HepG2 (cell line): ENCODE data around the gene CAD. TPM values are rescaled to one million over a fixed set of nuclear protein-coding genes. Genes with fewer than 3 reads are reported as not detected.

Source experiments
- ATAC-seq: fragments of 200-7000 bp; cut with Tn5 transposase; 3 replicates; pipeline ENCODE4 v1.9.1; 2020; ENCODE audit warnings: mild to moderate bottlenecking, moderate library complexity
- BruUV-seq: library from RNA; stranded (reverse); fragments of 400-500 nt; replicated peaks from 2 replicates; lab custom pipeline; 2021; lab: Mats Ljungman, UMichigan
- CTCF ChIA-PET: fragments of 300-600 bp; formaldehyde crosslinking; extraction: SDS; loops from one replicate; lab custom pipeline; 2021; ENCODE audit warnings: low total read pairs, inconsistent platforms, low intra/inter-chr PET ratio; lab: Yijun Ruan, JAX
- POLR2A ChIA-PET: fragments of 350-600 bp; sonication (Branson Sonifier 250); formaldehyde crosslinking; loops from one replicate; lab custom pipeline; 2020; ENCODE audit warnings: antibody characterized with exemption, inconsistent platforms; lab: Yijun Ruan, JAX
- DNase-seq: peaks from one replicate; pipeline ENCODE4 v3.0.0-alpha.2; 2015; ENCODE audit warnings: low spot score
- FAIRE-seq: peaks from 3 replicates; lab custom pipeline; 2011; peaks lifted over from hg19 to GRCh38; lab: Jason Lieb, UNC
- H2AFZ ChIP-seq: one replicate; pipeline ENCODE4 v1.6.1; 2011; ENCODE audit warnings: low read length, inconsistent platforms
- H3K27ac ChIP-seq: fragments of 300-600 bp; 3 replicates; pipeline ENCODE4 v1.8.0; 2011; ENCODE audit warnings: mixed run types, mild to moderate bottlenecking, mixed read lengths, low read length, inconsistent platforms; ENCODE audit not compliant: insufficient read depth; ENCODE audit errors: extremely low read length
- H3K27me3 ChIP-seq, 2 experiments: fragments of 200-600 bp in 1 of 2; 2 replicates in 1 of 2; 3 replicates in 1 of 2; pipeline versions ENCODE4 v1.6.0 to v1.8.0; 2011; ENCODE audit warnings: low read length in 2 of 2, mild to moderate bottlenecking in 2 of 2, moderate library complexity in 2 of 2, inconsistent platforms in 1 of 2; ENCODE audit not compliant: insufficient read depth in 2 of 2, control insufficient read depth in 1 of 2
- H3K36me3 ChIP-seq, 2 experiments: fragments of 200-600 bp in 1 of 2; replicated peaks in 1 of 2; 2 replicates in 1 of 2; 3 replicates in 1 of 2; pipeline versions ENCODE4 v1.5.1 to v1.8.0; 2011; ENCODE audit warnings: low read length in 2 of 2, inconsistent platforms in 1 of 2; ENCODE audit not compliant: insufficient read depth in 2 of 2, control insufficient read depth in 1 of 2
- H3K4me1 ChIP-seq: 2 replicates; pipeline ENCODE4 v1.5.1; 2012; ENCODE audit warnings: low read length, inconsistent platforms; ENCODE audit not compliant: insufficient read depth
- H3K4me2 ChIP-seq: 2 replicates; pipeline ENCODE4 v1.6.0; 2011; ENCODE audit warnings: low read depth, low read length, inconsistent platforms
- H3K4me3 ChIP-seq, 3 experiments: fragments of 200-600 bp in 1 of 3; sonication (generic), shearing (Covaris generic) in 1 of 3; replicated peaks in 1 of 3; 2 replicates each; pipeline ENCODE4 v1.5.1; 2011 to 2016; ENCODE audit warnings: low read length in 3 of 3, inconsistent platforms in 2 of 3, low read depth in 2 of 3, mild to moderate bottlenecking in 2 of 3, control low read depth in 1 of 3, mixed read lengths in 1 of 3; ENCODE audit not compliant: insufficient read depth in 1 of 3
- H3K79me2 ChIP-seq: one replicate; pipeline ENCODE4 v1.6.1; 2011; ENCODE audit warnings: low read length, inconsistent platforms; ENCODE audit not compliant: insufficient read depth
- H3K9ac ChIP-seq: 2 replicates; pipeline ENCODE4 v1.6.0; 2011; ENCODE audit warnings: mild to moderate bottlenecking, low read depth, low read length, inconsistent platforms; ENCODE audit not compliant: insufficient read depth
- H3K9me3 ChIP-seq: 2 replicates; pipeline ENCODE4 v1.5.1; 2012; ENCODE audit warnings: mild to moderate bottlenecking, low read length
- H4K20me1 ChIP-seq: 2 replicates; pipeline ENCODE4 v1.6.0; 2011; ENCODE audit warnings: inconsistent platforms, mild to moderate bottlenecking, low read length, moderate library complexity; ENCODE audit not compliant: insufficient read depth
- ARHGAP35 ChIP-seq: sonication (generic); formaldehyde crosslinking; IDR thresholded peaks from 2 replicates; pipeline ENCODE4 v1.9.0; 2022; ENCODE audit warnings: mild to moderate bottlenecking, inconsistent platforms, moderate library complexity, missing genetic modification reagents, borderline replicate concordance
- BCL6 ChIP-seq: IDR thresholded peaks from 2 replicates; pipeline ENCODE4 v1.6.1; 2016; ENCODE audit warnings: missing genetic modification reagents, missing compliant biosample characterization
- FOXO1 ChIP-seq: sonication (generic); formaldehyde crosslinking; IDR thresholded peaks from 2 replicates; pipeline ENCODE4 v1.4.0; 2020; ENCODE audit warnings: missing genetic modification reagents
- MAFK ChIP-seq, 2 experiments: IDR thresholded peaks in 1 of 2; conservative IDR thresholded peaks in 1 of 2; 2 replicates each; pipeline ENCODE4 v1.6.1; 2011; ENCODE audit warnings: improper control_type of control experiment in 2 of 2, low read length in 2 of 2
- PLRG1 ChIP-seq: fragments of 450-650 bp; conservative IDR thresholded peaks from 2 replicates; pipeline ENCODE4 v1.6.1; 2016
- ZNF549 ChIP-seq: sonication (generic); formaldehyde crosslinking; IDR thresholded peaks from 2 replicates; pipeline ENCODE4 v1.5.0; 2020; ENCODE audit warnings: missing genetic modification reagents
- ZNF720 ChIP-seq: sonication (generic); formaldehyde crosslinking; IDR thresholded peaks from 2 replicates; pipeline ENCODE4 v1.4.0; 2020; ENCODE audit warnings: missing genetic modification reagents
- WGBS: methylation state at CpG from one replicate; pipeline ENCODE4 v1.1.6; 2017; ENCODE audit warnings: low lambda C conversion rate; 5-methylcytosine and 5-hydroxymethylcytosine counted together
- in situ Hi-C: cut with HindIII; loops from 2 replicates; pipeline ENCODE4 v1.10.0; 2017; ENCODE audit warnings: low pct_unique_long_range_greater_than_20kb; ENCODE audit not compliant: extremely low pct_ligation_motif_present
- intact Hi-C: fragments of 100-400 bp; cut with micrococcal nuclease; formaldehyde crosslinking; loops from one replicate; pipeline ENCODE4 v1.10.0; 2022; ENCODE audit not compliant: unreplicated experiment
- polyA plus RNA-seq, 8 experiments: library from polyadenylated mRNA; depleted of rRNA in 3 of 8; stranded (reverse) in 7 of 8; unstranded in 1 of 8; fragments of >200 nt; fragmentation: Illumina TruSeq in 4 of 8; extraction: Trizol in 4 of 8; gene quantifications; 2 replicates each; pipeline versions ENCODE4 v1.2.1 to v1.2.3, GENCODE V29; 2011 to 2016; ENCODE audit warnings: low read depth in 4 of 8, missing spikeins in 1 of 8, mixed read lengths in 1 of 8; ENCODE audit not compliant: insufficient read depth in 1 of 8
- total RNA-seq, 5 experiments: library from RNA; depleted of rRNA; stranded (reverse); fragments of >200 nt; fragmentation: Illumina TruSeq; extraction: Trizol; gene quantifications; 2 replicates each; pipeline ENCODE4 v1.2.3, GENCODE V29; 2016; ENCODE audit warnings: low read depth in 1 of 5
- TF ChIP-seq, protein P1 (sequence below): sonication (generic); formaldehyde crosslinking; IDR thresholded peaks from 2 replicates; pipeline ENCODE4 v1.4.0; 2020; ENCODE audit warnings: mild to moderate bottlenecking, missing genetic modification reagents
- TF ChIP-seq, protein P2 (sequence below): sonication (generic); formaldehyde crosslinking; IDR thresholded peaks from 2 replicates; pipeline ENCODE4 v1.4.0; 2020; ENCODE audit warnings: mild to moderate bottlenecking, low read depth, missing genetic modification reagents
- TF ChIP-seq, protein P3 (sequence below): IDR thresholded peaks from 2 replicates; pipeline ENCODE4 v1.6.1; 2012; ENCODE audit warnings: inconsistent platforms

CAD gene
- total and polyA plus RNA-seq, 2 of the 13 experiments (the other 11 are each of a cell fraction or from before 2014, with no cell fraction given) = 21.7 to 37.0 TPM

DNA sequence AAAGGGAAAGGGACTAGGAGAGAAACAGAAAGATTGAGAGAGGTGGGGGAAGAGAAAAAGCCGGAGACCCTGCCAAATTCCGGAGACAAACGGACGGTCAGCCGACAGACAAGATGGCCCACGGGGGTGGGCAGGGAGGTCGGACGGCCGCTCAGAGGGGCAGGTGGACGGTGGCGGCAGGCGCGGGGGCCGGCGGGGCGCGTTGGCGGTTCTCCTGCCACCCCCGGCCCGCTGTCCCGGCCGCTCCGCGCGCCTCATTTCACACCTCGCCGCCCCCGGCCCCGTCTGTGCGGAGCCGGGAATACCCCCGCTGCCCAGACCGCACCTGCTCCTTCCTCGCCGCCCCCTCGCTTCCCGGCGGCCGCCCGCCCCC is 44.7 kb downstream of the CAD start:
- H3K27me3 ChIP-seq = peaks cover 19 to 67% of the 10 kb centered on the region in 2 experiments

More for the DNA sequence above, 44.7 kb downstream of the CAD start:
- peak overlapping the region; percentile 92 for H3K4me2 ChIP-seq
- H3K9me3 ChIP-seq = no peaks in the 10 kb centered on the region
- TF ChIP-seq PLRG1 (no peak), ZNF549 (CRISPR knock-in tag) (no peak), BCL6 (CRISPR knock-in tag) (no peak), FOXO1 (CRISPR knock-in tag) (no peak), ARHGAP35 (CRISPR knock-in tag) (no peak), ZNF720 (CRISPR knock-in tag) (no peak), MAFK (conservative IDR thresholded peaks at IDR 0.05 in 1 of 2, IDR thresholded peaks at IDR 0.05 in 1 of 2; ENCODE audit: low read length in 2 of 2) (no peak)
- TF ChIP-seq, protein P1, sequence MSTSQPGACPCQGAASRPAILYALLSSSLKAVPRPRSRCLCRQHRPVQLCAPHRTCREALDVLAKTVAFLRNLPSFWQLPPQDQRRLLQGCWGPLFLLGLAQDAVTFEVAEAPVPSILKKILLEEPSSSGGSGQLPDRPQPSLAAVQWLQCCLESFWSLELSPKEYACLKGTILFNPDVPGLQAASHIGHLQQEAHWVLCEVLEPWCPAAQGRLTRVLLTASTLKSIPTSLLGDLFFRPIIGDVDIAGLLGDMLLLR = no peak
- TF ChIP-seq, protein P2, sequence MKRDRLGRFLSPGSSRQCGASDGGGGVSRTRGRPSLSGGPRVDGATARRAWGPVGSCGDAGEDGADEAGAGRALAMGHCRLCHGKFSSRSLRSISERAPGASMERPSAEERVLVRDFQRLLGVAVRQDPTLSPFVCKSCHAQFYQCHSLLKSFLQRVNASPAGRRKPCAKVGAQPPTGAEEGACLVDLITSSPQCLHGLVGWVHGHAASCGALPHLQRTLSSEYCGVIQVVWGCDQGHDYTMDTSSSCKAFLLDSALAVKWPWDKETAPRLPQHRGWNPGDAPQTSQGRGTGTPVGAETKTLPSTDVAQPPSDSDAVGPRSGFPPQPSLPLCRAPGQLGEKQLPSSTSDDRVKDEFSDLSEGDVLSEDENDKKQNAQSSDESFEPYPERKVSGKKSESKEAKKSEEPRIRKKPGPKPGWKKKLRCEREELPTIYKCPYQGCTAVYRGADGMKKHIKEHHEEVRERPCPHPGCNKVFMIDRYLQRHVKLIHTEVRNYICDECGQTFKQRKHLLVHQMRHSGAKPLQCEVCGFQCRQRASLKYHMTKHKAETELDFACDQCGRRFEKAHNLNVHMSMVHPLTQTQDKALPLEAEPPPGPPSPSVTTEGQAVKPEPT = no peak
- TF ChIP-seq, protein P3, sequence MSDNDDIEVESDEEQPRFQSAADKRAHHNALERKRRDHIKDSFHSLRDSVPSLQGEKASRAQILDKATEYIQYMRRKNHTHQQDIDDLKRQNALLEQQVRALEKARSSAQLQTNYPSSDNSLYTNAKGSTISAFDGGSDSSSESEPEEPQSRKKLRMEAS = no peak
- intact Hi-C loops = no loop called here
- H3K4me3 ChIP-seq = peak overlapping the region in 2 of 3 experiments; percentile 65 to 77; a peak in 4 of 6 replicates
- ATAC-seq (no peak), FAIRE-seq (no peak), DNase-seq (no peak)
- H3K79me2 ChIP-seq = no peaks in the 10 kb centered on the region
- whole genome bisulfite sequencing = 26% methylated on average over 17 of the region's 40 CpGs
- H4K20me1 ChIP-seq = no peaks in the 10 kb centered on the region
- no TSS peak for BruUV-seq
- H3K9ac ChIP-seq = no peak overlapping the region
- no peak overlapping the region for H2AFZ ChIP-seq
- in situ Hi-C loops = no loop called here
- no peak overlapping the region for H3K27ac ChIP-seq
- peaks cover 26% of the 10 kb centered on the region for H3K4me1 ChIP-seq
- ChIA-PET POLR2A (interaction anchor here (1.2 to 1.9 kb wide), 2 partner anchors 11 to 31 kb away, joined by 5 read pairs; no protein-coding TSS in a partner anchor), CTCF (interaction anchor here (1.0 kb wide), 1 partner anchor 41 kb away, joined by 5 read pairs; no protein-coding TSS in a partner anchor)
- no peaks in the 10 kb centered on the region for H3K36me3 ChIP-seq
